ENCODE data around the gene PSD.

PSD gene

GRCh38 chr10:102425444-102425843, 6.9 kb upstream of the PSD start:
- TF ChIP-seq CTCF (IDR thresholded peaks at IDR 0.05; ENCODE audit: extremely low read depth, insufficient read depth, missing control alignments) = no peak
- no peak for DNase-seq (ENCODE audit: low spot score)
- in situ Hi-C loops (cut with MboI; ENCODE audit: low pct_unique_long_range_greater_than_20kb, low sequenced_read_pairs, unreplicated experiment) = no loop called here

GRCh38 chr10:102424916-102425315, 6.3 kb upstream of the PSD start:
- no peak for DNase-seq (ENCODE audit: low spot score)
- in situ Hi-C loops (cut with MboI; ENCODE audit: low pct_unique_long_range_greater_than_20kb, low sequenced_read_pairs, unreplicated experiment) = no loop called here
- TF ChIP-seq CTCF (IDR thresholded peaks at IDR 0.05; ENCODE audit: extremely low read depth, insufficient read depth, missing control alignments) = no peak

DNA sequence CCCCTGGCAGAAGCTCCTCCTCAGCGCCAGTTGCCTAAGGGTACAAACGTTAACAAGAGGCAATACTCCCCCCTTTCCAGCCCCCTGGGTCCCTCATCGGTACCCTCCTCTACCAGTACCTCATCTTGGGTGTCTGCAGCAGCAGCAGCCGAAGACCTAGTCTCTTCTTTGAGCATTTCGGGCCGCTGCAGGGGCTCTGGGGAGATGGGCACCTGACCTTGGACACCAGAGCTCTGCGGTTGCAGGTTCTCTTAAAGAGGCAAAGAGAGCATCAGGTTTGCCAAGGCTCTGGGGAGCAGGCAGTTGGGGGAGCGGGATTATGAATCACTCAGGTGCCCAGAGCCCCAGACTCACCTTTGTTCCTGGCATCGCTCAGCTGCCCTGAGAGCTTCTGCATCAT, 5.6 kb upstream of the PSD start:
- in situ Hi-C loops (cut with MboI; ENCODE audit: low pct_unique_long_range_greater_than_20kb, low sequenced_read_pairs, unreplicated experiment) = no loop called here
- TF ChIP-seq CTCF (IDR thresholded peaks at IDR 0.05; ENCODE audit: extremely low read depth, insufficient read depth, missing control alignments) = no peak
- no peak for DNase-seq (ENCODE audit: low spot score)

- DNase-seq (ENCODE audit: low spot score) = no peak
- in situ Hi-C loops (cut with MboI; ENCODE audit: low pct_unique_long_range_greater_than_20kb, low sequenced_read_pairs, unreplicated experiment) = no loop called here
- no peak for TF ChIP-seq CTCF (IDR thresholded peaks at IDR 0.05; ENCODE audit: extremely low read depth, insufficient read depth, missing control alignments)
These were observed 4.9 kb upstream of the PSD start for GRCh38 chr10:102423372-102423968.

- peak; percentile 78 for DNase-seq (ENCODE audit: low spot score)
These were observed 4.1 kb upstream of the PSD start for GRCh38 chr10:102422545-102423129.

DNA sequence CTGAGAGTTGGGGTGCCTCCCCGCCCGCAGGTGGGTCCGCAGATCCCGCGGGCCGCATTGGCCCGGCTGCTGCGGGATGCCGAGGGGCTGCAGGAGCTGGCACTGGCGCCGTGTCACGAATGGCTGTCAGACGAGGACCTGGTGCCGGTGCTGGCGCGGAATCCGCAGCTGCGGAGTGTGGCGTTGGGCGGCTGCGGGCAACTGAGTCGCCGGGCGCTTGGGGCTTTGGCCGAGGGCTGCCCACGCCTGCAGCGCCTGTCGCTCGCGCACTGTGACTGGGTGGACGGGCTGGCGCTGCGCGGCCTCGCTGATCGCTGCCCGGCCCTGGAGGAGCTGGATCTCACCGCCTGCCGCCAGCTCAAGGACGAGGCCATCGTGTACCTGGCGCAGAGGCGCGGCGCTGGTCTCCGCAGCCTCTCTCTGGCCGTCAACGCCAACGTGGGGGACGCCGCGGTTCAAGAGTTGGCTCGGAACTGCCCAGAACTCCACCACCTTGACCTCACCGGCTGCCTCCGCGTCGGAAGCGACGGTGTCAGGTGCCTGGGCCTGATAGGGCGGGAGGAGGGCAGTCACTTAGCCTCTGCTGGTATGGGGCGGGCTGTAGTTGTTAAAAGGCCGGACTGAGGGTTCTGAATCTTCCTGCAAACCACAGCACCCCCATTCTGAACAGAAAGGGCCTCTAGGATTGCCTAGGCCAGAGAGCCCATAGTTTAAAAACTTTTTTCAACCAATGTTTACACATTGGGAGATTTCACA, 3.4 kb upstream of the PSD start:
- in situ Hi-C loops (cut with MboI; ENCODE audit: low pct_unique_long_range_greater_than_20kb, low sequenced_read_pairs, unreplicated experiment) = no loop called here
- no peak for TF ChIP-seq CTCF (IDR thresholded peaks at IDR 0.05; ENCODE audit: extremely low read depth, insufficient read depth, missing control alignments)
- no peak for DNase-seq (ENCODE audit: low spot score)

More at GRCh38 chr10:102422545-102423129, 4.1 kb upstream of the PSD start:
- in situ Hi-C loops (cut with MboI; ENCODE audit: low pct_unique_long_range_greater_than_20kb, low sequenced_read_pairs, unreplicated experiment) = no loop called here
- peak; percentile 92 for TF ChIP-seq CTCF (IDR thresholded peaks at IDR 0.05; ENCODE audit: extremely low read depth, insufficient read depth, missing control alignments)
